Neural cell (in vitro differentiated cells): ENCODE results near the gene TMEM151A. TPM values are rescaled to one million over a fixed set of nuclear protein-coding genes. Genes with fewer than 3 reads are reported as not detected.
A peak's percentile ranks its signal among the peaks of the same experiment; 100 is the strongest.

Experiments
- H2AFZ ChIP-seq: fragments of 200-600, 300-800 bp; sonication (generic), shearing (Covaris generic); 2 replicates; pipeline ENCODE4 v1.6.0; 2014; ENCODE audit warnings: low read depth, mild to moderate bottlenecking, antibody characterized with exemption, low read length, moderate library complexity
- H3F3A ChIP-seq: fragments of 200-600 bp; shearing (Covaris generic); 2 replicates; pipeline ENCODE4 v1.6.1; 2016; ENCODE audit warnings: mild to moderate bottlenecking, moderate library complexity, mixed read lengths, antibody characterized with exemption, low read length; ENCODE audit not compliant: insufficient read depth, poor library complexity, severe bottlenecking
- H3K27ac ChIP-seq: fragments of 200-600, 300-800 bp; sonication (generic), shearing (Covaris generic); 2 replicates; pipeline ENCODE4 v1.5.1; 2014; ENCODE audit warnings: mild to moderate bottlenecking, low read length, moderate library complexity
- H3K27me3 ChIP-seq: fragments of 300-800, 200-600 bp; sonication (generic), shearing (Covaris generic); 2 replicates; pipeline ENCODE4 v1.6.0; 2014; ENCODE audit warnings: mild to moderate bottlenecking, low read depth, low read length, moderate library complexity; ENCODE audit not compliant: insufficient read depth
- H3K36me3 ChIP-seq: fragments of 300-800, 200-600 bp; sonication (generic), shearing (Covaris generic); 2 replicates; pipeline ENCODE4 v1.5.1; 2014; ENCODE audit warnings: mild to moderate bottlenecking, antibody characterized with exemption, low read length, moderate library complexity; ENCODE audit not compliant: insufficient read depth
- H3K4me2 ChIP-seq: fragments of 300-800, 200-600 bp; sonication (generic), shearing (Covaris generic); 2 replicates; pipeline ENCODE4 v1.6.0; 2014; ENCODE audit warnings: mild to moderate bottlenecking, low read length
- H3K4me3 ChIP-seq: fragments of 300-800, 200-600 bp; sonication (generic), shearing (Covaris generic); 2 replicates; pipeline ENCODE4 v1.5.1; 2014; ENCODE audit warnings: mild to moderate bottlenecking, low read length, moderate library complexity
- H3K79me2 ChIP-seq: fragments of 200-600 bp; shearing (Covaris generic); replicated peaks from 2 replicates; pipeline ENCODE4 v1.6.0; 2014; ENCODE audit warnings: mild to moderate bottlenecking, low read length, moderate library complexity; ENCODE audit not compliant: insufficient read depth
- H3K9ac ChIP-seq: fragments of 300-800, 200-600 bp; sonication (generic), shearing (Covaris generic); 2 replicates; pipeline ENCODE4 v1.6.1; 2016; ENCODE audit warnings: mild to moderate bottlenecking, low read length, mixed read lengths
- H3K9me2 ChIP-seq: fragments of 200-600 bp; shearing (Covaris generic); 2 replicates; pipeline ENCODE4 v1.6.1; 2016; ENCODE audit warnings: mild to moderate bottlenecking, low read length, mixed read lengths; ENCODE audit not compliant: insufficient read depth
- H3K9me3 ChIP-seq: fragments of 200-600, 300-800 bp; sonication (generic), shearing (Covaris generic); 2 replicates; pipeline ENCODE4 v1.6.1; 2016; ENCODE audit warnings: mild to moderate bottlenecking, mixed run types, low read length, moderate library complexity, mixed read lengths
- H4K20me1 ChIP-seq: fragments of 200-600 bp; shearing (Covaris generic); 2 replicates; pipeline ENCODE4 v1.6.1; 2016; ENCODE audit warnings: mild to moderate bottlenecking, mixed run types; ENCODE audit not compliant: insufficient read depth
- CTCF ChIP-seq: fragments of 450-650 bp; IDR thresholded peaks from 2 replicates; pipeline ENCODE4 v1.5.1; 2014; ENCODE audit warnings: antibody characterized with exemption, mild to moderate bottlenecking, moderate library complexity; ENCODE audit not compliant: poor library complexity, severe bottlenecking
- EP300 ChIP-seq: fragments of 450-650 bp; conservative IDR thresholded peaks from 2 replicates; pipeline ENCODE4 v1.6.1; 2014; ENCODE audit warnings: antibody characterized with exemption, mild to moderate bottlenecking, moderate library complexity; ENCODE audit not compliant: poor library complexity, severe bottlenecking
- EZH2 ChIP-seq: fragments of 200-600, 300-800 bp; shearing (Covaris generic), sonication (generic); IDR thresholded peaks from 2 replicates; pipeline ENCODE4 v1.6.1; 2014; ENCODE audit warnings: antibody characterized with exemption, low read length, borderline replicate concordance, mild to moderate bottlenecking; ENCODE audit not compliant: insufficient read depth, poor library complexity, severe bottlenecking
- MXI1 ChIP-seq: fragments of 450-650 bp; conservative IDR thresholded peaks from 2 replicates; pipeline ENCODE4 v1.6.1; 2014; ENCODE audit warnings: antibody characterized with exemption, mild to moderate bottlenecking; ENCODE audit not compliant: poor library complexity, severe bottlenecking
- POLR2AphosphoS5 ChIP-seq: IDR thresholded peaks from 2 replicates; pipeline ENCODE4 v1.6.1; 2012
- REST ChIP-seq: IDR thresholded peaks from 2 replicates; pipeline ENCODE4 v1.6.1; 2012; ENCODE audit warnings: borderline replicate concordance
- SMC3 ChIP-seq: fragments of 450-650 bp; conservative IDR thresholded peaks from 2 replicates; pipeline ENCODE4 v1.6.1; 2014; ENCODE audit warnings: antibody characterized with exemption, mild to moderate bottlenecking, moderate library complexity; ENCODE audit not compliant: poor library complexity
- TAF1 ChIP-seq: IDR thresholded peaks from 2 replicates; pipeline ENCODE4 v1.6.1; 2012; ENCODE audit warnings: low read depth
- polyA plus RNA-seq: library from polyadenylated mRNA; depleted of rRNA; stranded (reverse); fragments of >200 nt; gene quantifications from 2 replicates; pipeline ENCODE4 v1.2.3, GENCODE V29; 2014

Gene TMEM151A
- polyA plus RNA-seq, 1 donor from 2014 or later = 5.3 TPM

GRCh38 chr11:66277471-66278362, 14.0 kb upstream of the TMEM151A start, which contains the start of gene CNIH2:
TSS of gene CNIH2 (plus strand) at chr11:66278175. CDS start at chr11:66278457, 282 bp downstream.
- TF ChIP-seq REST (peak; percentile 25), EZH2 (no peak), POLR2AphosphoS5 (peak; percentile 70), TAF1 (no peak), EP300 (peak; percentile 38), CTCF (peak; percentile 16), SMC3 (peak; percentile 27)
- Histone ChIP-seq H3K27me3 (no peaks in the 10 kb centered on the region), H3K4me2 (peak within 1 kb of the TSS; percentile 91), H4K20me1 (peaks cover 2% of the 10 kb centered on the region), H3F3A (peaks cover 4% of the 10 kb centered on the region), H2AFZ (no peak within 1 kb of the TSS), H3K9me3 (no peaks in the 10 kb centered on the region), H3K9ac (peak within 1 kb of the TSS; percentile 99), H3K36me3 (no peaks in the 10 kb centered on the region), H3K27ac (peak within 1 kb of the TSS; percentile 98), H3K4me3 (peak within 1 kb of the TSS; percentile 86), H3K79me2 (peaks cover 46% of the 10 kb centered on the region), H3K9me2 (no peaks in the 10 kb centered on the region)

GRCh38 chr11:66278363-66279091, 13.2 kb upstream of the TMEM151A start:
- no peak for TF ChIP-seq POLR2AphosphoS5
- TF ChIP-seq EP300 = no peak
- no peak for TF ChIP-seq SMC3
- peak; percentile 4 for TF ChIP-seq MXI1
- Histone ChIP-seq H2AFZ (no peak overlapping the region), H3K9me2 (no peaks in the 10 kb centered on the region), H4K20me1 (peaks cover 8% of the 10 kb centered on the region), H3K9ac (peak overlapping the region; percentile 99), H3F3A (peaks cover 4% of the 10 kb centered on the region), H3K27ac (peak overlapping the region; percentile 98), H3K4me3 (peak overlapping the region; percentile 76), H3K9me3 (no peaks in the 10 kb centered on the region), H3K79me2 (peaks cover 54% of the 10 kb centered on the region), H3K4me2 (peak overlapping the region; percentile 77), H3K36me3 (no peaks in the 10 kb centered on the region), H3K27me3 (no peaks in the 10 kb centered on the region)
